Esophagus mucosa (tissue), 1 donor: Measurements from ENCODE around the gene SCN3A. TPM values are rescaled to one million over a fixed set of nuclear protein-coding genes. Genes with fewer than 3 reads are reported as not detected.

Source experiments
- ATAC-seq: fragments of 200-7000 bp; cut with Tn5 transposase; one replicate; pipeline ENCODE4 v1.9.1; 2020
- total RNA-seq: library from RNA; stranded (reverse); gene quantifications from one replicate; pipeline ENCODE4 v1.2.4, GENCODE V29; 2023
- donor health status: DM: yes; HTN: yes; CAD: no.

SCN3A gene
- total RNA-seq, 1 donor from 2014 or later, result 0.28 TPM

DNA sequence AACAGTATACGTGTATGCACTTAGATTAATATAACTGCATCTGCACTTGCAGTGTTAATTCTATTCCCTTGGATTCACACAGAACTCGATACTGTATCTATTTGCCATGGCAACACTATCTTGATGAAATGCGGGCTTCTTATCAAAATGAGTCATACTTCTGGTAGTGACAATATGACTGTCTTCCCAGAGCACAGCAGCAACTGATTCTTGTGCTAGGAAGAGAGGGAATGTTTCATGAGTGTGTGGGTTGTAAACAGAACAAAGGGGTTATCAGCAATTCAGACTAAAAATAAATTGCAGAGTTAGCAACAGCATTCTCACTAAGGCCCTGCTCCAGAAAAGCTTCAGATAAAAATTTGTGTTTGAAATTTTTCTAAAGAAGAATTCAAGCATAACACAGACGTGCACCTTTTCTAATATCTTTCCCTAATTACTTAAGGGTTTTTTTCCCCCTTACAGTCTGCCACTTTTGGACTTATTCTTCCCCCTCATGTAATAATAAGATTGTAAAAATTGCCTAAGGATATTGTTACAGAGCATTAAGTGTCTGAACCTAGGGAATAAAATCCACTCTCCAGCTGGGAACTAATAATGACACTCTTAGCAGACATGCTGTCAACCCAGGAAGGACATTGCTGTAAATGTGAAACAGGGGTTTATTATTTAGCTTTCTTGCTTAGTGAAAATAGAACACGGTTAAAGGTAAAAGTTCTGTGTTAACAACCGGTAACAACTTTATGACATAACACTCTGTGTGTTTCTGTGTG, 148.6 kb downstream of the SCN3A start:
- ATAC-seq, result no peak

DNA sequence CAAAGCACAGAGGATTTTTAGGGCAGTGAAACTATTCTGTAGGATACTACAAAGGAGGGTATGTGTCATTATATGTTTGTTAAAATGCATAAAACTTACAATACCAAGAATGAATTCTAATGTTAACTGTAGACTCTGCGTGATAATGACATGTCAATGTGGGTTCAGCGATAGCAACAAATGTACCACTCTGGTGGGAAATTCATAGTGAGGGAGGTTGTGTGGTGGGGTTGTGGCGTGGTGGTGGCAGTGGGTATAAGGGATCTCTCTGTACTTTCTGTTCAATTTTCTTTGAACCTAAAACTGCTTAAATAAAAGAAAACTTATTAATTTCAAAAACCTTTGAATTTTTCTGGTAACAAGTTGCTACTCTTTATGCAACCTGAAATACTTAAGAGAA, 149.2 kb downstream of the SCN3A start:
- no peak for ATAC-seq

DNA sequence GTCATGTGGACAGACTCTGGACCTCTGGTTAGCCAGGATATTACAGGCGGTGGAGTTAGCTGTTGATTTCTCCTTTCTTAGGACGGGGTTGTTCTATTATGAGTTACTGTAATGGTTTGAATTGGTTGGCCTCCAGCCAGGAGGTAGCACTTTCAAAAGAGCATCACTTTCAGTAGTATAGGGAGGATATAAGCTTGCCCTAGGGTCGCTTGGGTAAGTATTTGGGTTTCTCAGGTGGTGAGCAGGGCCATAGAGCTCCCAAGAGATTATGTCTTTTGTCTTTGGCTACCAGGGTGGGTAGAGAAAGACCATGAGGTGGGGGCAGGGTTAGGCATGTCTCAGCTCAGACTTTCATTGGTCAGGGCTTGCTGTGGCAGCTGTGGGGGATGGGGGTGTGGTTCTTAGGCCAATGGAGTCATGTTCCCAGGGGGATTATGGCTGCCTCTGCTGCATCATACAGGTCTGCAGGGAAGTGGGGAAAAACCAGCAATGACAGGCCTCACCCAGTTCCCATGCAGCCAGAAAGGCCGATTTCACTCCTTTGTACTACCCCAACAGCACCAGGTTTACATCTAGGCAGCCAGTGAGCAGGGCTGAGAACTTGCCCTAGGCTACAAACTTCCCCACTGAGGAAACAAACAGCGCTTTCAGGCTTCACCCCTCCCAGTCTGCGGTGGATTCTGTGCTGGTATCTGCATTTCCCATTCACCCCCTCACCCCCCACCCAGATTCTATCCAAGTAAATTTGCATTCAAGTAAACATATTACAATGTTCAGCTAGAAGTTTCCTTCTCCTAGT, 159.1 kb downstream of the SCN3A start:
- ATAC-seq, result no peak

Other genes starting within 250 kb of the SCN3A start
- gene SLC38A11, start 248.5 kb downstream of the SCN3A start, total RNA-seq, result 0.48 TPM
- 0.04 TPM for gene SCN2A, start 35.4 kb upstream of the SCN3A start, total RNA-seq